ENCODE data around the gene EMILIN3. TPM values are rescaled to one million over a fixed set of nuclear protein-coding genes. Genes with fewer than 3 reads are reported as not detected.

The EMILIN3 gene
- total and polyA plus RNA-seq, 2 of the 4 experiments (the other 2 are of a cell fraction) = under 0.01 to 0.07 TPM

DNA sequence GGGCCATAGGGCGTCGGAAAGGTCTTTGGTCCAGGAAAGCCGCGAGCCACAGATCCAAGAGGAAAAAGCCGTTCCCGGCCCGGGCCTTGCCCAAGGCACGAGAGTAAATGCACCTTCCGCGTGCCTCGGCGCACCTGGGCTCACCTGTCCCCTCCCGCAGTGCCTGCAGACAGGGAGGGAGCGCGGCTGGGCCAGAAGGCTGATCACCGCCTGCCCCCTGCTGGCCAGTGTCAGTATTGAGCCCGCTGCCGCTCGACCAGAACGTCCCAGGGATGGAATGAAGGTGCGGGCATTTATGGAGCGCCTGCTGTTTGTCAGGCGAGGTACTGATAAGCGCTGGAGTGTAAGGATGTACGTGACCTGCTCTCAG lies 26.7 kb downstream of the EMILIN3 start:
- Histone ChIP-seq H3K14ac (replicated peaks; ENCODE audit: low read depth, low read length) (no peak overlapping the region), H2AK9ac (replicated peaks; ENCODE audit: low read depth, low read length, poor library complexity) (no peak overlapping the region), H3K18ac (ENCODE audit: low read depth, low read length) (no peak overlapping the region), H2AK5ac (ENCODE audit: low read depth, low read length) (peak overlapping the region; percentile 72; the same call in 1 of the 2 replicates), H4K20me1 (ENCODE audit: insufficient read depth, low read length) (no peaks in the 10 kb centered on the region), H3K9me3 (ENCODE audit: control insufficient read depth, insufficient read depth, low read length) (no peaks in the 10 kb centered on the region), H3K4me3 (ENCODE audit: insufficient read depth, low read depth, low read length) (peak overlapping the region; percentile 11; the same call in 1 of the 2 replicates), H2BK15ac (ENCODE audit: low read depth, low read length) (no peak overlapping the region; the same call in 2 of the 3 replicates), H3K9me1 (ENCODE audit: insufficient read depth, low read length) (peaks cover 4% of the 10 kb centered on the region; the same call in 1 of the 2 replicates), H2BK5ac (ENCODE audit: low read depth, low read length, poor library complexity, severe bottlenecking) (no peak overlapping the region), H3K36me3 (ENCODE audit: control insufficient read depth, insufficient read depth, low read length) (no peaks in the 10 kb centered on the region), H2AFZ (replicated peaks; ENCODE audit: low read length, poor library complexity) (peak overlapping the region; percentile 69), H3K23ac (ENCODE audit: low read depth, low read length) (no peak overlapping the region), H3K4ac (ENCODE audit: low read depth, low read length) (peak overlapping the region; percentile 44; the same call in 1 of the 2 replicates), H3K27me3 (ENCODE audit: control insufficient read depth, insufficient read depth, low read length) (no peaks in the 10 kb centered on the region), H4K5ac (ENCODE audit: low read depth, low read length) (no peak overlapping the region), H4K91ac (ENCODE audit: insufficient read depth, low read depth, low read length) (0 out of 2 replicates have a peak overlapping the region, but pooled peaks have one; percentile 36), H3K79me1 (ENCODE audit: low read depth in 1 of 2, low read length in 2 of 2) (peaks cover 0 to 6% of the 10 kb centered on the region in 2 experiments; a peak in 1 of 4 replicates), H3K4me1 (ENCODE audit: control insufficient read depth, insufficient read depth, low read length) (peaks cover 14% of the 10 kb centered on the region), H2BK20ac (ENCODE audit: low read depth, low read length) (no peak overlapping the region), H3K9ac (ENCODE audit: low read depth, low read length) (peak overlapping the region; percentile 27), H3K27ac (ENCODE audit: insufficient read depth, low read length) (no peak overlapping the region), H2BK120ac (ENCODE audit: low read depth, low read length) (no peak overlapping the region), H3K56ac (ENCODE audit: extremely low read depth, insufficient read depth, low read length) (no peak overlapping the region), H3K4me2 (ENCODE audit: low read depth, low read length) (peak overlapping the region; percentile 63), H4K8ac (ENCODE audit: low read depth in 2 of 2, low read length in 2 of 2) (peak overlapping the region; percentile 71 to 94; a peak in 3 of 4 replicates)
- no TSS peak for BruUV-seq (replicated peaks)
- 11% methylated on average over 19 of the region's 25 CpGs; no CpG with 5 or more reads in 1 of the 2 experiments for WGBS, 2 experiments (ENCODE audit: extremely low coverage in 2 of 2, insufficient read length in 1 of 2)
- TF ChIP-seq MAFK (IDR thresholded peaks at IDR 0.05; ENCODE audit: low read depth, low read length) (no peak), RCOR1 (IDR thresholded peaks at IDR 0.05; ENCODE audit: insufficient replicate concordance, low read length) (no peak), RFX5 (IDR thresholded peaks at IDR 0.05; ENCODE audit: low read depth, low read length) (no peak), RAD21 (IDR thresholded peaks at IDR 0.05; ENCODE audit: low read length) (peak; percentile 98), SMC3 (IDR thresholded peaks at IDR 0.05; ENCODE audit: low read depth, low read length) (peak; percentile 93)
- TF ChIP-seq, protein P1, sequence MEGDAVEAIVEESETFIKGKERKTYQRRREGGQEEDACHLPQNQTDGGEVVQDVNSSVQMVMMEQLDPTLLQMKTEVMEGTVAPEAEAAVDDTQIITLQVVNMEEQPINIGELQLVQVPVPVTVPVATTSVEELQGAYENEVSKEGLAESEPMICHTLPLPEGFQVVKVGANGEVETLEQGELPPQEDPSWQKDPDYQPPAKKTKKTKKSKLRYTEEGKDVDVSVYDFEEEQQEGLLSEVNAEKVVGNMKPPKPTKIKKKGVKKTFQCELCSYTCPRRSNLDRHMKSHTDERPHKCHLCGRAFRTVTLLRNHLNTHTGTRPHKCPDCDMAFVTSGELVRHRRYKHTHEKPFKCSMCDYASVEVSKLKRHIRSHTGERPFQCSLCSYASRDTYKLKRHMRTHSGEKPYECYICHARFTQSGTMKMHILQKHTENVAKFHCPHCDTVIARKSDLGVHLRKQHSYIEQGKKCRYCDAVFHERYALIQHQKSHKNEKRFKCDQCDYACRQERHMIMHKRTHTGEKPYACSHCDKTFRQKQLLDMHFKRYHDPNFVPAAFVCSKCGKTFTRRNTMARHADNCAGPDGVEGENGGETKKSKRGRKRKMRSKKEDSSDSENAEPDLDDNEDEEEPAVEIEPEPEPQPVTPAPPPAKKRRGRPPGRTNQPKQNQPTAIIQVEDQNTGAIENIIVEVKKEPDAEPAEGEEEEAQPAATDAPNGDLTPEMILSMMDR (conservative IDR thresholded peaks at IDR 0.05; ENCODE audit: low read depth, low read length) = peak; percentile 88
- TF ChIP-seq, protein P2, sequence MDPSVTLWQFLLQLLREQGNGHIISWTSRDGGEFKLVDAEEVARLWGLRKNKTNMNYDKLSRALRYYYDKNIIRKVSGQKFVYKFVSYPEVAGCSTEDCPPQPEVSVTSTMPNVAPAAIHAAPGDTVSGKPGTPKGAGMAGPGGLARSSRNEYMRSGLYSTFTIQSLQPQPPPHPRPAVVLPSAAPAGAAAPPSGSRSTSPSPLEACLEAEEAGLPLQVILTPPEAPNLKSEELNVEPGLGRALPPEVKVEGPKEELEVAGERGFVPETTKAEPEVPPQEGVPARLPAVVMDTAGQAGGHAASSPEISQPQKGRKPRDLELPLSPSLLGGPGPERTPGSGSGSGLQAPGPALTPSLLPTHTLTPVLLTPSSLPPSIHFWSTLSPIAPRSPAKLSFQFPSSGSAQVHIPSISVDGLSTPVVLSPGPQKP (IDR thresholded peaks at IDR 0.05; ENCODE audit: borderline replicate concordance, low read depth, low read length) = no peak
- ChIA-PET POLR2A (ENCODE audit: unreplicated experiment) (no interaction called here), CTCF (interaction anchor here (0.9 to 2.1 kb wide), 9 partner anchors 17 to 205 kb away, joined by 3 to 12 read pairs (median 6); no protein-coding TSS in a partner anchor)
- in situ Hi-C loops (cut with MboI; ENCODE audit: low sequenced_read_pairs) (loop anchor here (5.0 to 10.0 kb wide), 2 partner anchors 163 to 365 kb away; no protein-coding TSS in a partner anchor), dilution Hi-C loops (cut with HindIII; ENCODE audit: low sequenced_read_pairs, unreplicated experiment) (no loop called here), intact Hi-C loops (cut with micrococcal nuclease) (loop anchor here (1.0 to 10.0 kb wide), 7 partner anchors 71 to 372 kb away; no protein-coding TSS in a partner anchor)
- peak; percentile 45 for DNase-seq
- ATAC-seq (ENCODE audit: low read depth) = peak; percentile 88

Measured in IMR-90 (cell line).